ENCODE measurements around the gene PRSS16.

- no peak for TF ChIP-seq CTCF (IDR thresholded peaks at IDR 0.05)
- no peak for TF ChIP-seq POLR2AphosphoS5 (IDR thresholded peaks at IDR 0.05)
Observed at GRCh38 chr6:27280064-27280539, 32.6 kb downstream of the PRSS16 start.
